HG03520 (cell line): ENCODE measurements around the gene AK9.

Experiments
- ATAC-seq: cut with Tn5 transposase; IDR thresholded peaks from one replicate; pipeline ENCODE4 v1.9.1; 2021; ENCODE audit warnings: mild to moderate bottlenecking, moderate library complexity; ENCODE audit not compliant: unreplicated experiment

AK9 gene

GRCh38 chr6:109448615-109449014 lies 242.4 kb downstream of the AK9 start:
- no peak for ATAC-seq

GRCh38 chr6:109447878-109448555 lies 243.0 kb downstream of the AK9 start:
- ATAC-seq, result no peak

- ATAC-seq, result no peak
Observed at GRCh38 chr6:109447087-109447486, 243.9 kb downstream of the AK9 start.

DNA sequence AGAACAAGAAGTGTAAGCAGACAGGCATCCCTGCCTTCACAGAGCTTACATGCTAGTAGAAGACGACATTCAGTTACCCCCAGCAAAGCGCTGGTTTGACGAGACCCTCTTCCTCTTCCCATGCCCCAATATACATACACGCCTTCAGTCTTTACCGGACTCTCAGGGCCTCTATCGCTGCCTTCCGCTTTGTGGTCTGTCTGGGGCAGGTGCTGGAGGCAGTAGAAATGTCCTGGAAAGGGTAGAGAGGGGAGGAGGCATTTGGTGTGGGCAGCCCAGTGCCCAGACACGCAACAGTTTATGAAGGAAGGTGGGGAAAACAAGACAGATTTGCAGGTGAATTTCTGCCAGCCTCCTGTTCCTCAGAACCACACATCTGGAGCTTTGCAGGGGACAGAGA lies 244.5 kb downstream of the AK9 start:
- no peak for ATAC-seq

DNA sequence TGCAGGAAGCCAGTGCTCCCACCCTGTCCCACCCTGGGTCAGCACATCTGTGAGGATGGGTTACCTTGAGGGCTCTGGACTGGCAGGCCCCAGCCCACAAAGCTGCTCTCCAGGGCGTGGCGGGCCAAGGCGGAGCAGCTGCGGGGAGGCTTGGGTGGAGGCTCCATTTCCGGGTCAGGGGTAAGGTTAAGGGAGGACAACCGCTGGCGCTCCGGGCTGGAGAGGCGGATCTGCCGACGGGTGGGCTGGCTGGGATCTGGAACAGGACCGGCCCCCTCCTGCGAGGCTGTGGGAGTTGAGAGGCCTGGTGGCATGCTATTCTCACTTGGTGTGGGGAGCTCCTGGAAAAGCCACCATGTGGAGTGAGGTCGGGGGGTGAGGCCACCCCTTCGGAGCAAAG lies 244.9 kb downstream of the AK9 start:
- ATAC-seq, result no peak

DNA sequence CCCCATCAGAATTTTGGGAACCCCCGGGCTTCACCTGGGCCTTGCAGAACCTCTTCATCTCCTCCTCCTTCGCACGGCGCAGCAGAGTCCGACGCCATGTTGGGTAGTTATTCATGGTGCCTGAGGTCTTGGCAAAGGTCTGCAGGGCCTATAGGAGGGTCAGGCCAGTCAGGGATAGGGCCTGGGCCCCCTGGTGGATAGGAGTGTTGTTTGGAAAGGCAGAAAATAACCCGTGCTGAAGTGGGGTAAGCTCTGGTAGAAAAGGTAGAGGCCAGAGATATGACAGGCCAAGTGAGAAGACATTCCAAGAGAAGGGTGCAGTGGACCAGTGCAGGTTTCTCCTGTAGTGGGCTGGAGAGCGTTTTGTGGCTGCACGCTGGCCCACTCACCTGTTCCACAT lies 245.6 kb downstream of the AK9 start:
- no peak for ATAC-seq

- no peak for ATAC-seq
Observed at GRCh38 chr6:109443425-109443950, 247.5 kb downstream of the AK9 start.
